Spleen (tissue), 7 donors: ENCODE measurements around the gene LEF1.

Experiments
- POLR2A ChIP-seq, 3 donors: fragments of 450-650 bp; IDR thresholded peaks; one replicate each; pipeline ENCODE4 v1.5.1; 2017; ENCODE audit warnings: antibody characterized with exemption in 3 of 3, mild to moderate bottlenecking in 1 of 3
- POLR2AphosphoS5 ChIP-seq, 3 donors: sonication (generic); formaldehyde crosslinking; IDR thresholded peaks; one replicate each; pipeline ENCODE4 v1.5.1; 2017; ENCODE audit warnings: antibody characterized with exemption in 3 of 3
- TF ChIP-seq, protein P1 (sequence below), 11 experiments: fragments of 200-600 bp in 7 of 11; fragments of 450-650 bp in 4 of 11; sonication (generic) in 4 of 11; IDR thresholded peaks in 8 of 11; conservative IDR thresholded peaks in 3 of 11; 1 replicate in 7 of 11; 2 replicates in 4 of 11; pipeline versions ENCODE4 v1.4.0 to v1.8.0; 2016 to 2021; ENCODE audit warnings: antibody characterized with exemption in 11 of 11, inconsistent platforms in 4 of 11, mild to moderate bottlenecking in 1 of 11
- donor health status: DM: no; HTN: no; CAD: no; lungs with moderate emphysema.
- donor health status: DM: no; HTN: no; CAD: no.
- donor health status: DM: no; HTN: no; CAD: no.

DNA sequence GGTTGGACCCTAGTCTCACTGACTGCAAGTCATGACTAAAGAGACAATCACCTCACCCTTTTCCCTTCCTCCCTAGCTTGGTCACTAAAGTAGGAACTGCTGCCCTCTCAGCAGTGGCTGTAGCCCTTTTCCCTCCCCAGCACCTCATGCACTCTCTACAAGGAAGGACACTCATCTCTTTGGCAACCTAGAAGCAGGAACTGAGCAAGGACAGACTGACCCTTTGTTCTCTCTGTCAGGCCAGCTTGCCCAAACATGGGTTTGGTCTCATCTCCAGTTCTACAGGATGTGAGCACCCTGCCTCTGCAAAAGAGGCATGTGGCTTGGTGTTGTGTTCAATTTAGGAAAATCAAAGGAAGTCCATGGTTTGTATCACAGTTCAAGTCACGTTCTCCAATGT is 15.8 kb downstream of the LEF1 start:
- TF ChIP-seq POLR2A (IDR thresholded peaks at IDR 0.05) = no peak
- TF ChIP-seq, protein P1, sequence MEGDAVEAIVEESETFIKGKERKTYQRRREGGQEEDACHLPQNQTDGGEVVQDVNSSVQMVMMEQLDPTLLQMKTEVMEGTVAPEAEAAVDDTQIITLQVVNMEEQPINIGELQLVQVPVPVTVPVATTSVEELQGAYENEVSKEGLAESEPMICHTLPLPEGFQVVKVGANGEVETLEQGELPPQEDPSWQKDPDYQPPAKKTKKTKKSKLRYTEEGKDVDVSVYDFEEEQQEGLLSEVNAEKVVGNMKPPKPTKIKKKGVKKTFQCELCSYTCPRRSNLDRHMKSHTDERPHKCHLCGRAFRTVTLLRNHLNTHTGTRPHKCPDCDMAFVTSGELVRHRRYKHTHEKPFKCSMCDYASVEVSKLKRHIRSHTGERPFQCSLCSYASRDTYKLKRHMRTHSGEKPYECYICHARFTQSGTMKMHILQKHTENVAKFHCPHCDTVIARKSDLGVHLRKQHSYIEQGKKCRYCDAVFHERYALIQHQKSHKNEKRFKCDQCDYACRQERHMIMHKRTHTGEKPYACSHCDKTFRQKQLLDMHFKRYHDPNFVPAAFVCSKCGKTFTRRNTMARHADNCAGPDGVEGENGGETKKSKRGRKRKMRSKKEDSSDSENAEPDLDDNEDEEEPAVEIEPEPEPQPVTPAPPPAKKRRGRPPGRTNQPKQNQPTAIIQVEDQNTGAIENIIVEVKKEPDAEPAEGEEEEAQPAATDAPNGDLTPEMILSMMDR (IDR thresholded peaks at IDR 0.05 in 8 of 11, conservative IDR thresholded peaks at IDR 0.05 in 3 of 11) = no peak
- no peak for TF ChIP-seq POLR2AphosphoS5 (IDR thresholded peaks at IDR 0.05)
